ENCODE data around the gene UNC79.
"Not testable (repeated sequence)": the region's sequence is repeated elsewhere in the genome, so short reads cannot be mapped to it uniquely, and the experiment has no call there.

Gene UNC79

DNA sequence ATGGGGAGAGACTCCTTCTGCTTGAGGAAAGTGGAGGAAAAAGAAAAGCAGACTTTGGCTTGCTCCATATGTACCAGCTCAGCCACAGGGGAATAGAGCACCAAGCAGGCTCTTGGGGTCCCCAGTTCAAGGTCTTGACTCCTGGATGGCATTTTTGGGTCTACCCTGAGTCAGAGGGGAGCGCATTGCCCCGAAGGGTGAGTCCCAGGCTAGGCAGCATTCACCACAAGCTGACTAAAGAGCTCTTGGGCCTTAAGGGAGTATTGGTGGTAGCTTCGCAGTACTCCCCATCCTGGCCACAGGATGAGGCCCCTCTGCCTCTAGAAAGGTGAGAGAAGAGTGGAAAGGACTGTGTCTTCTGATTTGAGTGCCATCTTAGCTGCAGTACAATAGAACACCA lies 19.8 kb upstream of the UNC79 start:
- H3K14ac ChIP-seq (ENCODE audit: low read length): no peak overlapping the region
- H3K9ac ChIP-seq (ENCODE audit: low read depth, low read length, poor library complexity): no peak overlapping the region
- H3K4me3 ChIP-seq (ENCODE audit: low read length in 2 of 2): no peak overlapping the region
- no peaks in the 10 kb centered on the region for H3K4me1 ChIP-seq (ENCODE audit: control insufficient read depth in 2 of 2, insufficient read depth in 1 of 2, low read depth in 1 of 2, low read length in 2 of 2)
- no peaks in the 10 kb centered on the region for H3K36me3 ChIP-seq (replicated peaks in 1 of 2; ENCODE audit: control insufficient read depth in 2 of 2, insufficient read depth in 2 of 2, low read length in 2 of 2)
- no peaks in the 10 kb centered on the region for H3K9me3 ChIP-seq (replicated peaks in 1 of 2; ENCODE audit: control insufficient read depth in 2 of 2, insufficient read depth in 1 of 2, low read depth in 1 of 2, low read length in 2 of 2)
- no peak overlapping the region for H3K18ac ChIP-seq (ENCODE audit: low read length)
- no peak overlapping the region for H2AFZ ChIP-seq (ENCODE audit: low read length)
- no peak overlapping the region for H2AK5ac ChIP-seq (ENCODE audit: low read depth, low read length)
- no peaks in the 10 kb centered on the region for H3K79me1 ChIP-seq (ENCODE audit: low read depth, low read length)
- WGBS, 2 donors (ENCODE audit: extremely low coverage in 2 of 2, insufficient read length in 2 of 2, insufficient replicate concordance in 1 of 2): no CpG with 5 or more reads among the region's 3 CpGs
- H2BK12ac ChIP-seq (ENCODE audit: low read length): no peak overlapping the region
- H4K91ac ChIP-seq (ENCODE audit: low read depth, low read length, poor library complexity): no peak overlapping the region
- H4K8ac ChIP-seq (ENCODE audit: low read depth, low read length): no peak overlapping the region
- no peak for DNase-seq (ENCODE audit: low spot score)
- H2BK120ac ChIP-seq (ENCODE audit: low read depth, low read length): no peak overlapping the region
- no peak overlapping the region for H2BK15ac ChIP-seq (ENCODE audit: low read length)
- H2BK5ac ChIP-seq (ENCODE audit: low read length): no peak overlapping the region
- no peaks in the 10 kb centered on the region for H3K27me3 ChIP-seq (ENCODE audit: control insufficient read depth in 3 of 3, insufficient read depth in 3 of 3, low read depth in 1 of 3, low read length in 3 of 3)
- H3K23ac ChIP-seq (ENCODE audit: low read depth, low read length, poor library complexity): no peak overlapping the region
- no peak overlapping the region for H3K4ac ChIP-seq (ENCODE audit: low read length)
- H3K4me2 ChIP-seq (ENCODE audit: insufficient read depth, low read length, poor library complexity, severe bottlenecking): no peak overlapping the region
- H3K27ac ChIP-seq (replicated peaks; ENCODE audit: low read length): no peak overlapping the region

DNA sequence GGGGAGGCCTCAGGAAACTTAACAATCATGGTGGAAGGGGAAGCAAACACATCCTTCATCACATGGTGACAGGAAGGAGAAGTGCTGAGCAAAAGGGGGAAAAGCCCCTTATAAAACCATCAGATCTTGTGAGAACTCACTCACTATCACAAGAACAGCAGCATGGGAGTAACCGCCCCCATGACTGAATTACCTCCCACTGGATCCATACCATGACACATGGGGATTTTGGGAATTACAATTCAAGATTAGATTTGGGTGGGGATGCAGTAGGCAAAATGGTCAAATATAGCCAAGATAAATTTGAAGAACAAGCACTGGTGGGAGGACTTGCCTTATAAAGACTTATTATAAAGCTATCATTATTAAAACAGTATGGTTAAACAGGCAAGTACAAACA lies 5.6 kb upstream of the UNC79 start:
- not testable (repeated sequence) for H3K18ac ChIP-seq (ENCODE audit: low read length); H3K27ac ChIP-seq (replicated peaks; ENCODE audit: low read length); H2AFZ ChIP-seq (ENCODE audit: low read length); H4K91ac ChIP-seq (ENCODE audit: low read depth, low read length, poor library complexity); H3K4me1 ChIP-seq (ENCODE audit: control insufficient read depth in 2 of 2, insufficient read depth in 1 of 2, low read depth in 1 of 2, low read length in 2 of 2); H3K14ac ChIP-seq (ENCODE audit: low read length); H3K4ac ChIP-seq (ENCODE audit: low read length); H4K8ac ChIP-seq (ENCODE audit: low read depth, low read length); H3K9ac ChIP-seq (ENCODE audit: low read depth, low read length, poor library complexity); H2AK5ac ChIP-seq (ENCODE audit: low read depth, low read length); H3K9me3 ChIP-seq (replicated peaks in 1 of 2; ENCODE audit: control insufficient read depth in 2 of 2, insufficient read depth in 1 of 2, low read depth in 1 of 2, low read length in 2 of 2); H3K4me3 ChIP-seq (ENCODE audit: low read length in 2 of 2); H3K79me1 ChIP-seq (ENCODE audit: low read depth, low read length); H2BK120ac ChIP-seq (ENCODE audit: low read depth, low read length); H3K4me2 ChIP-seq (ENCODE audit: insufficient read depth, low read length, poor library complexity, severe bottlenecking); H2BK5ac ChIP-seq (ENCODE audit: low read length); H2BK15ac ChIP-seq (ENCODE audit: low read length); H3K36me3 ChIP-seq (replicated peaks in 1 of 2; ENCODE audit: control insufficient read depth in 2 of 2, insufficient read depth in 2 of 2, low read length in 2 of 2); H2BK12ac ChIP-seq (ENCODE audit: low read length); DNase-seq (ENCODE audit: low spot score); H3K23ac ChIP-seq (ENCODE audit: low read depth, low read length, poor library complexity)
- no CpG with 5 or more reads among the region's 1 CpG for WGBS, 2 donors (ENCODE audit: extremely low coverage in 2 of 2, insufficient read length in 2 of 2, insufficient replicate concordance in 1 of 2)
- H3K27me3 ChIP-seq (ENCODE audit: control insufficient read depth in 3 of 3, insufficient read depth in 3 of 3, low read depth in 1 of 3, low read length in 3 of 3): peaks cover 0 to 20% (median 6%) of the 10 kb centered on the region in 3 experiments

DNA sequence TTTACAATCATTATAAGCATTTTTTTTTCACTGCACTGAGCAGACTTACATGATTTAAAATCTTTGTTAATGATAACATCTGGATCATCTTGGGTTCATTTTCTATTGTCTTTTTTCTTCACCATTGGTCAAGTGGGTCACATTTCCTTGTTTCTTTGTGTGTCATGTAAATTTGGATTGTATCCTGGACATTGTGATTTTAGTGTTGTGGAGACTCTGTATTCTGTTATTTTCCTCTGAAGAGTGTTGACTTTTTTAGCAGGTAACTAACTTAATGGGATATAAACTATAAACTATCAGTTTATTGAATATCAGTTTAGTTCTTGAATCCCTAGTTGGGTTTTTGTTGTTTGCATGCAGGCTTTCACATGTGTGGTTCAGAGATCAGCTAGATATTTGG lies 4.0 kb upstream of the UNC79 start:
- H2BK5ac ChIP-seq (ENCODE audit: low read length): no peak overlapping the region
- H3K4me1 ChIP-seq (ENCODE audit: control insufficient read depth in 2 of 2, insufficient read depth in 1 of 2, low read depth in 1 of 2, low read length in 2 of 2): peaks cover 2 to 7% of the 10 kb centered on the region in 2 donors
- no peak overlapping the region for H2AK5ac ChIP-seq (ENCODE audit: low read depth, low read length)
- no peaks in the 10 kb centered on the region for H3K79me1 ChIP-seq (ENCODE audit: low read depth, low read length)
- H3K23ac ChIP-seq (ENCODE audit: low read depth, low read length, poor library complexity): no peak overlapping the region
- no peak overlapping the region for H2AFZ ChIP-seq (ENCODE audit: low read length)
- H3K4me3 ChIP-seq (ENCODE audit: low read length in 2 of 2): no peak overlapping the region
- no peak overlapping the region for H3K14ac ChIP-seq (ENCODE audit: low read length)
- no peak overlapping the region for H4K8ac ChIP-seq (ENCODE audit: low read depth, low read length)
- no peaks in the 10 kb centered on the region for H3K9me3 ChIP-seq (replicated peaks in 1 of 2; ENCODE audit: control insufficient read depth in 2 of 2, insufficient read depth in 1 of 2, low read depth in 1 of 2, low read length in 2 of 2)
- H3K36me3 ChIP-seq (replicated peaks in 1 of 2; ENCODE audit: control insufficient read depth in 2 of 2, insufficient read depth in 2 of 2, low read length in 2 of 2): no peaks in the 10 kb centered on the region
- H4K91ac ChIP-seq (ENCODE audit: low read depth, low read length, poor library complexity): no peak overlapping the region
- H3K27ac ChIP-seq (replicated peaks; ENCODE audit: low read length): no peak overlapping the region
- H3K9ac ChIP-seq (ENCODE audit: low read depth, low read length, poor library complexity): no peak overlapping the region
- H3K4me2 ChIP-seq (ENCODE audit: insufficient read depth, low read length, poor library complexity, severe bottlenecking): no peak overlapping the region
- H2BK120ac ChIP-seq (ENCODE audit: low read depth, low read length): no peak overlapping the region
- no peak overlapping the region for H3K18ac ChIP-seq (ENCODE audit: low read length)
- H2BK12ac ChIP-seq (ENCODE audit: low read length): no peak overlapping the region
- H3K27me3 ChIP-seq (ENCODE audit: control insufficient read depth in 3 of 3, insufficient read depth in 3 of 3, low read depth in 1 of 3, low read length in 3 of 3): peaks cover 0 to 25% (median 6%) of the 10 kb centered on the region in 3 experiments
- H3K4ac ChIP-seq (ENCODE audit: low read length): no peak overlapping the region
- DNase-seq (ENCODE audit: low spot score): no peak
- H2BK15ac ChIP-seq (ENCODE audit: low read length): no peak overlapping the region

DNA sequence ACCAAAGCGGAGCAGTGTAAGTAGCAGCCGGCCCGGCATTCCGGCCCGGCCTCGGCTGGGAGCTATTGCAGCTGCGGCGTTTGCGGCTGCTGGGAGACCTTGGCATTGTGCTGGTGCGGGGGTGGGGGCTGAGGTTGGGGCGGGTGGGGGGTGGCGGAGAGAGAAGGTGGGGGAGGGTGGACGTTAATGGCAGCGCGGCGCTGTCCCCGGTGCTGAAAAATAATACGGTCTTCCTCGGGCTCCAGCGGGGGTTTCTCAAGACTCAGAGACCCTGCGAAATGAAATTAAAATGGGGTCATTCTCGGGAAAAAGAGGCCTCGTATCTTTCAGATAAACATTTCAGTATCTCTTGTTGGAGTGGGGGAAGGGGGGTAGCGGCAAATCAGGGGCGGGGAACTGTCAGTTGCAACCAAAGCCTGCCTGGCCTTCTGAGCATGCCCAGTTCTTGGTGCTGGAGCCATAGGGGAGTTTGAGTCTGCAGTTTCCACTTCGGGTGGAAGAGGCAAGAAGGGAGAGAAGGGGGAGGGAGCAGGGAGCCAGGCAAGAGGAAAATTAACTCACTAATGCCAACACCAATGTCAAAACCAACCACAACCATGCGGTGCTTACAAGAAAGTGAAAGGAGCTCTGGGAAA lies 414 bp downstream of the UNC79 start:
- no peaks in the 10 kb centered on the region for H3K9me3 ChIP-seq (replicated peaks in 1 of 2; ENCODE audit: control insufficient read depth in 2 of 2, insufficient read depth in 1 of 2, low read depth in 1 of 2, low read length in 2 of 2)
- no peak overlapping the region for H2BK5ac ChIP-seq (ENCODE audit: low read length)
- H3K9ac ChIP-seq (ENCODE audit: low read depth, low read length, poor library complexity): no peak overlapping the region
- WGBS, 2 donors (ENCODE audit: extremely low coverage in 2 of 2, insufficient read length in 2 of 2, insufficient replicate concordance in 1 of 2): no CpG with 5 or more reads among the region's 27 CpGs
- H3K27ac ChIP-seq (replicated peaks; ENCODE audit: low read length): no peak overlapping the region
- H3K79me1 ChIP-seq (ENCODE audit: low read depth, low read length): no peaks in the 10 kb centered on the region
- H2AFZ ChIP-seq (ENCODE audit: low read length): peak overlapping the region; percentile 96
- no peak overlapping the region for H3K14ac ChIP-seq (ENCODE audit: low read length)
- H3K18ac ChIP-seq (ENCODE audit: low read length): no peak overlapping the region
- no peak overlapping the region for H3K4ac ChIP-seq (ENCODE audit: low read length)
- peaks cover 0 to 25% (median 6%) of the 10 kb centered on the region in 3 experiments for H3K27me3 ChIP-seq (ENCODE audit: control insufficient read depth in 3 of 3, insufficient read depth in 3 of 3, low read depth in 1 of 3, low read length in 3 of 3)
- H3K4me3 ChIP-seq (ENCODE audit: low read length in 2 of 2): peak overlapping the region; percentile 53 to 81
- no peak overlapping the region for H2AK5ac ChIP-seq (ENCODE audit: low read depth, low read length)
- H3K23ac ChIP-seq (ENCODE audit: low read depth, low read length, poor library complexity): no peak overlapping the region
- peaks cover 2 to 7% of the 10 kb centered on the region in 2 donors for H3K4me1 ChIP-seq (ENCODE audit: control insufficient read depth in 2 of 2, insufficient read depth in 1 of 2, low read depth in 1 of 2, low read length in 2 of 2)
- H2BK12ac ChIP-seq (ENCODE audit: low read length): no peak overlapping the region
- no peaks in the 10 kb centered on the region for H3K36me3 ChIP-seq (replicated peaks in 1 of 2; ENCODE audit: control insufficient read depth in 2 of 2, insufficient read depth in 2 of 2, low read length in 2 of 2)
- H2BK15ac ChIP-seq (ENCODE audit: low read length): no peak overlapping the region
- no peak overlapping the region for H4K91ac ChIP-seq (ENCODE audit: low read depth, low read length, poor library complexity)
- peak; percentile 61 for DNase-seq (ENCODE audit: low spot score)
- no peak overlapping the region for H4K8ac ChIP-seq (ENCODE audit: low read depth, low read length)
- no peak overlapping the region for H2BK120ac ChIP-seq (ENCODE audit: low read depth, low read length)
- peak overlapping the region; percentile 98 for H3K4me2 ChIP-seq (ENCODE audit: insufficient read depth, low read length, poor library complexity, severe bottlenecking)

Measured in neuronal stem cell (in vitro differentiated cells).